Neutrophil (primary cell): ENCODE measurements around the gene MYO15B.

Experiments used
- H3K27ac ChIP-seq: fragments of 200-600 bp; sonication (generic); 2 replicates; pipeline ENCODE4 v1.5.1; 2016; ENCODE audit warnings: mild to moderate bottlenecking, moderate library complexity
- H3K27me3 ChIP-seq: fragments of 200-600 bp; sonication (generic); 2 replicates; pipeline ENCODE4 v1.6.0; 2016; ENCODE audit warnings: mild to moderate bottlenecking
- H3K36me3 ChIP-seq: fragments of 200-600 bp; sonication (generic); 2 replicates; pipeline ENCODE4 v1.5.1; 2017
- H3K4me1 ChIP-seq, 2 experiments: fragments of 200-600 bp in 1 of 2; sonication (generic) in 1 of 2; 1 replicate in 1 of 2; 2 replicates in 1 of 2; pipeline versions ENCODE4 v1.5.1 to v1.6.1; 2013 to 2016; ENCODE audit warnings: low read depth in 1 of 2, low read length in 1 of 2, mild to moderate bottlenecking in 1 of 2, moderate library complexity in 1 of 2; ENCODE audit not compliant: control insufficient read depth in 1 of 2, insufficient read depth in 1 of 2
- H3K4me3 ChIP-seq, 2 experiments: fragments of 200-600 bp in 1 of 2; sonication (generic) in 1 of 2; 1 replicate in 1 of 2; 2 replicates in 1 of 2; pipeline ENCODE4 v1.5.1; 2013 to 2016; ENCODE audit warnings: low read depth in 1 of 2, low read length in 1 of 2, mild to moderate bottlenecking in 1 of 2, moderate library complexity in 1 of 2
- H3K9me3 ChIP-seq: fragments of 200-600 bp; sonication (generic); 2 replicates; pipeline ENCODE4 v1.5.1; 2016
- TF ChIP-seq, protein P1 (sequence below): fragments of 200-600 bp; sonication (generic); IDR thresholded peaks from 2 replicates; pipeline ENCODE4 v1.5.1; 2016; ENCODE audit warnings: antibody characterized with exemption

The MYO15B gene

DNA sequence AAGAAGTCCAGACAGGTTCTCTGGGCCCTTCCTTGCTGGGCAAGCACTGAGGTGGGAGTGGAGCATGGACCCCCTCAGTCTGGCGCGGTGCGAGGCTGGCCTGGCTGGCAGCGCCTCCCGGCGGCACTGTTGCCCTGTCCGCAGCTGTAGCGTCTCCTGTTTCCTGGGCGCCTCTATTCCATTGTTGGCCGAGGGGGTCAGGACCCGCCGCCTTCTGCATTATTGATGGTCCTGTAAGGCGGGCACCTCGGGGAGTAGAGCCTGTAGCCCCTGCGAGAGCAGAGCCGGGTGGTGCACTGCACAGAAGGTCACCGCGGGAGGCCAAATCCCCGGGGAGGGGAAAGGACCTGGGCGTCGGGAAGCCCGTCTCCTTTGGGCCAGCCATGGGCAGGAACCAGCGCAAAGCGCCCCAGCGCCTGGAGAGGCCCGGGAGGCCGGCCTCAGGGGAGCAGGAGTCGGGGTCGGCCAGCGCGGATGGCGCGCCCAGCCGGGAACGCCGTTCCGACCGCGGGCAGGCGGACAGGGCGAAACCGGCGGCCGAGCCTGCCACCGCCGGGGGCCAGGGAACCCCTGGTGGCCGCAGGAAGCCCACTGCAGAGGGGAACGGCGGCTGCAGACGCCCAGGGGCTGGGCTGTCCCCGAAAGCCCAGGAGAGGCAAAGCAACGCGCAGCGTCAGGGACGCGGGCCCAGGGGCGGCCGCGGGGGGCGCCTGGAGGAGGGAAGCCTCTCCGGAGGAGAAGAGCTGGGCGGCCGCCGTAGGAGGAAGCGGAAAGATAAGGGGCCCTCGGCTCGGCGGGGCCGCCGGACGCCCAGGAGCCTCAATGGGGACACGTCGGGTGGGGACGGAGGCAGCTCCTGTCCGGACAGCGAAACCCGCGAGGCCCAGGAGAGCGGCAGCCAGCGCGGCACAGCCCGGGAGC lies at the start of gene MYO15B:
Gene MYO15B, plus strand, starts transcription at position 126 of the 921 bp plus-strand sequence. Its CDS starts 258 bp downstream, at position 384.
- no peaks in the 10 kb centered on the region for H3K36me3 ChIP-seq
- peaks cover 17 to 23% of the 10 kb centered on the region in 2 experiments for H3K4me1 ChIP-seq
- peak within 1 kb of the TSS; percentile 77 to 93 for H3K4me3 ChIP-seq
- H3K27ac ChIP-seq, result peak within 1 kb of the TSS; percentile 92
- no peaks in the 10 kb centered on the region for H3K27me3 ChIP-seq
- TF ChIP-seq, protein P1, sequence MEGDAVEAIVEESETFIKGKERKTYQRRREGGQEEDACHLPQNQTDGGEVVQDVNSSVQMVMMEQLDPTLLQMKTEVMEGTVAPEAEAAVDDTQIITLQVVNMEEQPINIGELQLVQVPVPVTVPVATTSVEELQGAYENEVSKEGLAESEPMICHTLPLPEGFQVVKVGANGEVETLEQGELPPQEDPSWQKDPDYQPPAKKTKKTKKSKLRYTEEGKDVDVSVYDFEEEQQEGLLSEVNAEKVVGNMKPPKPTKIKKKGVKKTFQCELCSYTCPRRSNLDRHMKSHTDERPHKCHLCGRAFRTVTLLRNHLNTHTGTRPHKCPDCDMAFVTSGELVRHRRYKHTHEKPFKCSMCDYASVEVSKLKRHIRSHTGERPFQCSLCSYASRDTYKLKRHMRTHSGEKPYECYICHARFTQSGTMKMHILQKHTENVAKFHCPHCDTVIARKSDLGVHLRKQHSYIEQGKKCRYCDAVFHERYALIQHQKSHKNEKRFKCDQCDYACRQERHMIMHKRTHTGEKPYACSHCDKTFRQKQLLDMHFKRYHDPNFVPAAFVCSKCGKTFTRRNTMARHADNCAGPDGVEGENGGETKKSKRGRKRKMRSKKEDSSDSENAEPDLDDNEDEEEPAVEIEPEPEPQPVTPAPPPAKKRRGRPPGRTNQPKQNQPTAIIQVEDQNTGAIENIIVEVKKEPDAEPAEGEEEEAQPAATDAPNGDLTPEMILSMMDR, result peak; percentile 35
- H3K9me3 ChIP-seq, result no peaks in the 10 kb centered on the region

DNA sequence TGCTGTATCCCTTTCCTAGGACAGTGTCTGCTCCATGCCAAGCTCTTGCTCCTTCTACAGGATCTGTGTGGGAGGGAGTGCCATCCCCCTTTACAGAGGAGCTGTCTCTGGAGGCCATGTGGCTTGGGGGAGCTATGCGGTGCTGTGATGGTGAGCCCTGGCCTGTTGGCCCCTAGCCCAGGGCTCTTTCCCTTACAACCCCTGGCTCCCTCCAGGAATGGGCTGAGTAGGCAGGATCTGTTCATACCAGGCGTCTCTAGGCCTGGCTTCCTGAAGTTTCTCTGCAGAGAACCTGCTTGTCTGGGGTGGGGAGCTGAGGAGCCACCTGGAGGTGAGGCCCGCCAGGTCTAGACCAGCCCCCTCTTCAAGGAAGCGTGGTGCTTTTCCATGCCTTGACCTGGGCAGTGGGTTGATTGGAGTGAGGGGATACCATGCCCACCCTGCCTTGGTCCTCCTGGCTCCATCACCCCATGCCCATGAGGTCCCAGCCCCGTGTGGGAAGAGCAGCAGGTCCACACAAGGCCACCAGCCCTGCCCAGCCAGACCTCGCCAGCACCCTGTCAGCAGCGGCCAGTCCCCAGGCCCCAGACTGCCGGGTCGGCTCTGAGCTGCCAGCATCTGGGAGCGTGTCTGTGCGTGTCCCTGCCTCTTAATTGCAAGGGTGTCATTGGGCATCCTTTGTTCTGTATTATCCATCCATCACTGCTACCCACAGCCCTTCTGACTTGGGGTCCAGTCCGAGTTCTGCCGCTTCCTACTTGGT lies 47.5 kb upstream of the MYO15B start:
- TF ChIP-seq, protein P1, result no peak
- no peaks in the 10 kb centered on the region for H3K36me3 ChIP-seq
- H3K9me3 ChIP-seq, result no peaks in the 10 kb centered on the region
- H3K4me3 ChIP-seq, result no peak overlapping the region
- H3K27me3 ChIP-seq, result peaks cover 10% of the 10 kb centered on the region
- H3K27ac ChIP-seq, result no peak overlapping the region
- H3K4me1 ChIP-seq, result no peaks in the 10 kb centered on the region

DNA sequence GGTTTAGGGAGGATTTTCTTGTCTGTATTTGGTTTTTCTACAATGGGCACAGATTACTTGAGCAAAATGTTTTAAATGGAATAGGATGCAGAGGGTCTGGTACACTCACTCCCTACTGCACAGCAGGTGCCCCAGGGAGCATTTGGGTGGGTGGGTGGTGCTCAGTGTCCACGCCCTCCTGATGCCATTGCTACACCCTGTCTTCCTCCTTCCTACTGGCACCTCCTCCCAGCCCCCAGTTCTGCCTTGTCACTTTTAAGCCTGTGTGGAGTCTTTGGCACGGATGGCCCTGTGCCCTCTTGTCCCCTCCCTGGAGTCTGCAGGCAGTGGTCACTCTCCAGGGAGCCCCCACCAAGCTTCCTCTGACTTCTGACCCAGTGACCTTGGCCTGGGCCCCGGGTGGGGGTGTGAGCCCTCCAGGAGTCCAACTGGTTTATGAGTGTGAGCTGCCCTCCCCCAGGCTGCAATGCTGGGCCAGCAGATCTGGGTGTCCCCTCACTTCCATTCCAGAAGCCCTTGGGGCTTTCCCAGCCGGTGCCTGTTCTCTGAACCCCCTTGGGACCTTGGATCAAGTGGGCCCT lies 46.6 kb upstream of the MYO15B start:
- no peaks in the 10 kb centered on the region for H3K4me1 ChIP-seq
- TF ChIP-seq, protein P1, result no peak
- H3K36me3 ChIP-seq, result no peaks in the 10 kb centered on the region
- no peak overlapping the region for H3K4me3 ChIP-seq
- no peaks in the 10 kb centered on the region for H3K9me3 ChIP-seq
- no peak overlapping the region for H3K27ac ChIP-seq
- H3K27me3 ChIP-seq, result peaks cover 2% of the 10 kb centered on the region

DNA sequence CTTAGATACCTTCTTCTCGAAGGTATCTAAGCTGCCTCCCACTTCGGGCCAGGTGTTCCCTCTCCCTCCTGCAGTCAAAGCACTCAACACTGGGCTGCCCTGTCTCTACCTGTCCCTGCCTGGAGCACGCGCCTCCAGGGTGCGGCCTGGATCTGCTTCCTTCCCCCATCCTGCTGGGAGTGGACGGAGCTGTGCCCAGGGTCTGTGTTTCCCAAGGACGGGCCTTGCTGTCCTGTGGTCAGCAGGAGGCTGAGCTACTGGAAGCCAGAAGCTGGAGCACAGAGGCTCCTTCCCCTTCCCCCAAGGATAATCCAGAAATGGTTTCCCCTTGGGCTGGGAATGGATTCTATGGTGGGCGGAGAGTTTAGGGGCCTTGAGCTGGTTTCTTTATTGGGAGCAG lies 45.4 kb upstream of the MYO15B start:
- no peaks in the 10 kb centered on the region for H3K9me3 ChIP-seq
- no peak overlapping the region for H3K4me3 ChIP-seq
- TF ChIP-seq, protein P1, result no peak
- H3K27ac ChIP-seq, result no peak overlapping the region
- no peaks in the 10 kb centered on the region for H3K36me3 ChIP-seq
- no peaks in the 10 kb centered on the region for H3K4me1 ChIP-seq
- no peaks in the 10 kb centered on the region for H3K27me3 ChIP-seq

DNA sequence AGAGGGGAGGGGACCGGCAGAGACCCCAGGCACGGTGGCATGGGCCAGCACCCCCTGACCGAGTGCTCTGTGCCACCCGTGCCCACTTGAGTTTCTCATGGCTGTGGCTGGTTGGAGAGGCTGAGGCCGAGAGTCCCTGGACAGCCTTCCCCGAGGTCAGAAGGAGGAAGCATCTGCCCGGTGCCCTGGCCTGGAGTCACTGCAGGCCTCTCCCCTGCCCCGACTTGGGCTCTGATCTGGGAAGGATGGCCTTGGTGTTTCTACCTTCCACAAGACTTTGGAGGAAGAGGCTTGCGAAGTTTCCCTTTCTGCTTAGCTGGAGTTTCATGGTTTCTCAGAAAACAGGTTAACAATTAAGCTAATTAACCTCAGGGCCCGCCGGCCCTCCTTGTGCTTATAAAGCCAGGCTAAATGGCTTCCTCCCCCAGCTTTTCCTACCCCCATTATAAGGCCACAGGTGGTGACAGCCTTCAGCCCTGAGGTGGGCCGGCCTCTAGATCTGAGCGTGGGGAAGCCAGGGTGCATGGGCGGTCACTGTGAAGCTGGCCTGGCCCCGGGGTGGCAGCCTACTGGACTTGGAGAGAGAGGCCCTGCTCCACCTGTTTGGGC lies 44.8 kb upstream of the MYO15B start:
- TF ChIP-seq, protein P1, result no peak
- Histone ChIP-seq H3K4me3 (no peak overlapping the region), H3K36me3 (no peaks in the 10 kb centered on the region), H3K27me3 (no peaks in the 10 kb centered on the region), H3K27ac (no peak overlapping the region), H3K9me3 (no peaks in the 10 kb centered on the region), H3K4me1 (no peaks in the 10 kb centered on the region)
